Spleen (tissue), 11 donors: ENCODE measurements around the gene HS2ST1. TPM values are rescaled to one million over a fixed set of nuclear protein-coding genes. Genes with fewer than 3 reads are reported as not detected.

ENCODE experiments used
- DNase-seq: peaks from one replicate; pipeline ENCODE4 v3.0.0-alpha.2; 2020
- H3K27ac ChIP-seq, 8 donors: fragments of 200-600 bp; sonication (generic) in 7 of 8; 1 replicate in 4 of 8; 2 replicates in 4 of 8; pipeline versions ENCODE4 v1.5.0 to v1.8.0; 2016 to 2021; ENCODE audit warnings: inconsistent platforms in 4 of 8, mild to moderate bottlenecking in 4 of 8, moderate library complexity in 1 of 8
- H3K27me3 ChIP-seq, 7 donors: fragments of 200-600 bp; sonication (generic) in 6 of 7; replicated peaks in 1 of 7; 1 replicate in 4 of 7; 2 replicates in 3 of 7; pipeline versions ENCODE4 v1.5.0 to v1.8.0; 2016 to 2021; ENCODE audit warnings: inconsistent platforms in 3 of 7, mild to moderate bottlenecking in 1 of 7
- H3K36me3 ChIP-seq, 6 donors: fragments of 200-600 bp; sonication (generic) in 5 of 6; 1 replicate in 4 of 6; 2 replicates in 2 of 6; pipeline versions ENCODE4 v1.5.0 to v1.8.0; 2016 to 2021; ENCODE audit warnings: inconsistent platforms in 2 of 6
- H3K4me1 ChIP-seq, 6 donors: fragments of 200-600 bp; sonication (generic) in 5 of 6; 1 replicate in 3 of 6; 2 replicates in 3 of 6; pipeline versions ENCODE4 v1.5.0 to v1.8.0; 2016 to 2021; ENCODE audit warnings: inconsistent platforms in 3 of 6
- H3K4me3 ChIP-seq, 8 donors: fragments of 200-600 bp; sonication (generic) in 7 of 8; 1 replicate in 4 of 8; 2 replicates in 4 of 8; pipeline versions ENCODE4 v1.5.0 to v1.8.0; 2016 to 2021; ENCODE audit warnings: inconsistent platforms in 4 of 8, mild to moderate bottlenecking in 4 of 8, moderate library complexity in 2 of 8
- H3K9me3 ChIP-seq, 8 donors: fragments of 200-600 bp; sonication (generic) in 7 of 8; 1 replicate in 4 of 8; 2 replicates in 4 of 8; pipeline versions ENCODE4 v1.5.0 to v1.8.0; 2016 to 2021; ENCODE audit warnings: inconsistent platforms in 4 of 8
- POLR2A ChIP-seq, 3 donors: fragments of 450-650 bp; IDR thresholded peaks; one replicate each; pipeline ENCODE4 v1.5.1; 2017; ENCODE audit warnings: antibody characterized with exemption in 3 of 3, mild to moderate bottlenecking in 1 of 3
- POLR2AphosphoS5 ChIP-seq, 3 donors: sonication (generic); formaldehyde crosslinking; IDR thresholded peaks; one replicate each; pipeline ENCODE4 v1.5.1; 2017; ENCODE audit warnings: antibody characterized with exemption in 3 of 3
- WGBS, 5 donors: extraction: QIAGEN DNeasy Blood & Tissue Kit in 3 of 5; methylation state at CpG; one replicate each; pipeline versions ENCODE4 v1.1.5 to v1.1.7; 2013 to 2018; 5-methylcytosine and 5-hydroxymethylcytosine counted together
- intact Hi-C: fragments of 100-400 bp; cut with DNase I; formaldehyde crosslinking; loops from one replicate; pipeline ENCODE4 v1.15.0; 2023; ENCODE audit warnings: low total_unique reads
- polyA plus RNA-seq, 3 donors: library from polyadenylated mRNA; stranded (reverse); fragments of 200-250 nt; gene quantifications; one replicate each; pipeline ENCODE4 v1.2.1, GENCODE V29; 2013
- total RNA-seq, 7 donors: library from RNA; depleted of rRNA in 3 of 7; stranded (reverse); fragments of >200 nt in 3 of 7; fragmentation: NEBNext Ultra II Directional in 4 of 7; extraction: Animal tissue kit (Norgen Biotek cat#: 25700) in 4 of 7; gene quantifications; one replicate each; pipeline versions ENCODE4 v1.1.0 to v1.2.1, GENCODE V29; 2016 to 2021
- TF ChIP-seq, protein P1 (sequence below), 11 experiments: fragments of 200-600 bp in 7 of 11; fragments of 450-650 bp in 4 of 11; sonication (generic) in 4 of 11; IDR thresholded peaks in 8 of 11; conservative IDR thresholded peaks in 3 of 11; 1 replicate in 7 of 11; 2 replicates in 4 of 11; pipeline versions ENCODE4 v1.4.0 to v1.8.0; 2016 to 2021; ENCODE audit warnings: antibody characterized with exemption in 11 of 11, inconsistent platforms in 4 of 11, mild to moderate bottlenecking in 1 of 11
- donor health status: healthy with polysubstance abuse.
- donor health status: DM: no; HTN: no; CAD: no; lungs with moderate emphysema.
- donor health status: DM: no; HTN: no; CAD: no.
- donor health status: Bipolar disorder and iron deficiency.
- donor health status: healthy.
- donor health status: DM: no; HTN: no; CAD: no.
- donor health status: DM: yes; HTN: yes; CAD: no.

HS2ST1 gene
- total and polyA plus RNA-seq, 10 donors: 4.6 to 32.9 (median 22.3) TPM

- intact Hi-C loops: no loop called here
- H3K27ac ChIP-seq: no peak overlapping the region
- TF ChIP-seq, protein P1, sequence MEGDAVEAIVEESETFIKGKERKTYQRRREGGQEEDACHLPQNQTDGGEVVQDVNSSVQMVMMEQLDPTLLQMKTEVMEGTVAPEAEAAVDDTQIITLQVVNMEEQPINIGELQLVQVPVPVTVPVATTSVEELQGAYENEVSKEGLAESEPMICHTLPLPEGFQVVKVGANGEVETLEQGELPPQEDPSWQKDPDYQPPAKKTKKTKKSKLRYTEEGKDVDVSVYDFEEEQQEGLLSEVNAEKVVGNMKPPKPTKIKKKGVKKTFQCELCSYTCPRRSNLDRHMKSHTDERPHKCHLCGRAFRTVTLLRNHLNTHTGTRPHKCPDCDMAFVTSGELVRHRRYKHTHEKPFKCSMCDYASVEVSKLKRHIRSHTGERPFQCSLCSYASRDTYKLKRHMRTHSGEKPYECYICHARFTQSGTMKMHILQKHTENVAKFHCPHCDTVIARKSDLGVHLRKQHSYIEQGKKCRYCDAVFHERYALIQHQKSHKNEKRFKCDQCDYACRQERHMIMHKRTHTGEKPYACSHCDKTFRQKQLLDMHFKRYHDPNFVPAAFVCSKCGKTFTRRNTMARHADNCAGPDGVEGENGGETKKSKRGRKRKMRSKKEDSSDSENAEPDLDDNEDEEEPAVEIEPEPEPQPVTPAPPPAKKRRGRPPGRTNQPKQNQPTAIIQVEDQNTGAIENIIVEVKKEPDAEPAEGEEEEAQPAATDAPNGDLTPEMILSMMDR (IDR thresholded peaks at IDR 0.05 in 8 of 11, conservative IDR thresholded peaks at IDR 0.05 in 3 of 11): no peak
- TF ChIP-seq POLR2AphosphoS5 (IDR thresholded peaks at IDR 0.05) (no peak), POLR2A (IDR thresholded peaks at IDR 0.05) (no peak)
- WGBS, 5 donors: 83 to 95% (median 92%) methylated on average over 1 of the region's 1 CpG
- H3K36me3 ChIP-seq: peaks cover 0 to 24% (median 1%) of the 10 kb centered on the region in 6 donors
- H3K4me1 ChIP-seq: peaks cover 0 to 43% (median 9%) of the 10 kb centered on the region in 6 donors
- no peak for DNase-seq
- H3K4me3 ChIP-seq: no peak overlapping the region
- H3K27me3 ChIP-seq: no peaks in the 10 kb centered on the region
- no peaks in the 10 kb centered on the region for H3K9me3 ChIP-seq
Observed at GRCh38 chr1:86868477-86868876, 46.0 kb upstream of the HS2ST1 start.

GRCh38 chr1:86871001-86871400 is 43.4 kb upstream of the HS2ST1 start:
- no peaks in the 10 kb centered on the region for H3K27me3 ChIP-seq
- TF ChIP-seq, protein P1 (IDR thresholded peaks at IDR 0.05 in 8 of 11, conservative IDR thresholded peaks at IDR 0.05 in 3 of 11): no peak
- TF ChIP-seq POLR2A (IDR thresholded peaks at IDR 0.05) (no peak), POLR2AphosphoS5 (IDR thresholded peaks at IDR 0.05) (no peak)
- DNase-seq: no peak
- peaks cover 0 to 28% (median 1%) of the 10 kb centered on the region in 6 donors for H3K36me3 ChIP-seq
- no peak overlapping the region for H3K27ac ChIP-seq
- no peak overlapping the region for H3K4me3 ChIP-seq
- H3K4me1 ChIP-seq: peaks cover 0 to 33% (median 9%) of the 10 kb centered on the region in 6 donors
- H3K9me3 ChIP-seq: no peaks in the 10 kb centered on the region
- intact Hi-C loops: no loop called here
- WGBS, 5 donors: 92 to 96% (median 93%) methylated on average over 3 of the region's 3 CpGs

DNA sequence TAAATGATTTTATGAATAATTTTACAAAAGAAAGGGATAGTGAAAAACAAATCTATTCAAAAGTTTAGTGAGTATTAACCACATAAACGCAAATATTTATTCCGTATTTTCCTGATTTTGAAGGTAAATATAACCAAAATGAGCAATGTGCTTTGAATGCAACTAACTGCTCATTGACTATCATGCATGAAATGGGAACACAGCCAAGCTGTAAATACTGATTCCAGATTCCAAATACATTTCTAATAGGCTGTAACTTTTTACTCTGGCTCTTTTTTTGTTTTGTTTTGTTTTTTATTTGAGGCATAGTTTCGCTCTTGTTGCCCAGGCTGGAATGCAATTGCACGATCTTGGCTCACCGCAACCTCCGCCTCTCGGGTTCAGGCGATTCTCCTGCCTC is 42.3 kb upstream of the HS2ST1 start:
- DNase-seq: no peak
- WGBS, 5 donors: 96 to 98% (median 97%) methylated on average over 8 of the region's 8 CpGs
- no peak overlapping the region for H3K27ac ChIP-seq
- TF ChIP-seq, protein P1 (IDR thresholded peaks at IDR 0.05 in 8 of 11, conservative IDR thresholded peaks at IDR 0.05 in 3 of 11): no peak
- TF ChIP-seq POLR2A (IDR thresholded peaks at IDR 0.05) (no peak), POLR2AphosphoS5 (IDR thresholded peaks at IDR 0.05) (no peak)
- H3K9me3 ChIP-seq: no peaks in the 10 kb centered on the region
- no peak overlapping the region for H3K4me3 ChIP-seq
- peaks cover 0 to 37% (median 5%) of the 10 kb centered on the region in 6 donors for H3K36me3 ChIP-seq
- intact Hi-C loops: no loop called here
- H3K27me3 ChIP-seq: no peaks in the 10 kb centered on the region
- peaks cover 0 to 24% (median 2%) of the 10 kb centered on the region in 6 donors for H3K4me1 ChIP-seq

- no peak overlapping the region for H3K27ac ChIP-seq
- DNase-seq: no peak
- TF ChIP-seq POLR2A (IDR thresholded peaks at IDR 0.05): no peak
- TF ChIP-seq, protein P1 (IDR thresholded peaks at IDR 0.05 in 8 of 11, conservative IDR thresholded peaks at IDR 0.05 in 3 of 11): no peak
- no peak for TF ChIP-seq POLR2AphosphoS5 (IDR thresholded peaks at IDR 0.05)
- H3K27me3 ChIP-seq: no peaks in the 10 kb centered on the region
- peaks cover 0 to 73% (median 27%) of the 10 kb centered on the region in 6 donors for H3K36me3 ChIP-seq
- no peaks in the 10 kb centered on the region for H3K4me1 ChIP-seq
- 79 to 100% (median 86%) methylated on average over 1 of the region's 1 CpG for WGBS, 5 donors
- no peaks in the 10 kb centered on the region for H3K9me3 ChIP-seq
- intact Hi-C loops: no loop called here
- no peak overlapping the region for H3K4me3 ChIP-seq
Observed at GRCh38 chr1:86875722-86876121, 38.7 kb upstream of the HS2ST1 start.
